HAP-1 (cell line): ENCODE data around the gene GDPD5.

ENCODE experiments used
- DNase-seq, 2 experiments: peaks; one replicate each; pipeline ENCODE4 v3.0.0-alpha.2; 2016 to 2020; ENCODE audit warnings: low spot score in 2 of 2
- H3K27me3 ChIP-seq: fragments of 250-450 bp; sonication (Bioruptor Pico); 2 replicates; pipeline ENCODE4 v1.5.1; 2020; ENCODE audit warnings: low read depth, mild to moderate bottlenecking, moderate library complexity
- H3K36me3 ChIP-seq: fragments of 250-450 bp; sonication (Bioruptor Pico); replicated peaks from 2 replicates; pipeline ENCODE4 v1.5.1; 2020; ENCODE audit warnings: mild to moderate bottlenecking
- H3K4me1 ChIP-seq: fragments of 250-450 bp; sonication (Bioruptor Pico); 2 replicates; pipeline ENCODE4 v1.5.1; 2020; ENCODE audit warnings: mild to moderate bottlenecking
- H3K4me3 ChIP-seq: fragments of 250-450 bp; sonication (Bioruptor Pico); 2 replicates; pipeline ENCODE4 v1.5.1; 2020; ENCODE audit warnings: mild to moderate bottlenecking, moderate library complexity
- H3K9me3 ChIP-seq: fragments of 250-450 bp; sonication (Bioruptor Pico); 2 replicates; pipeline ENCODE4 v1.5.1; 2020; ENCODE audit warnings: mild to moderate bottlenecking, moderate library complexity
- in situ Hi-C: fragments of 300-500 bp; cut with MboI; formaldehyde crosslinking; loops from 3 replicates; pipeline ENCODE4 v1.14.3; 2020; ENCODE audit warnings: low sequenced_read_pairs, inconsistent platforms, mixed read lengths

Gene GDPD5

GRCh38 chr11:75535071-75535470 lies 9.3 kb upstream of the GDPD5 start:
- in situ Hi-C loops = loop anchor here (5.0 to 10.0 kb wide), 2 partner anchors 88 to 260 kb away; no protein-coding TSS in a partner anchor
- Histone ChIP-seq H3K4me3 (no peak overlapping the region), H3K27me3 (no peaks in the 10 kb centered on the region), H3K4me1 (peaks cover 13% of the 10 kb centered on the region), H3K9me3 (no peaks in the 10 kb centered on the region), H3K36me3 (no peaks in the 10 kb centered on the region)
- DNase-seq = no peak

- peak; percentile 32 to 42 for DNase-seq
- no peaks in the 10 kb centered on the region for H3K9me3 ChIP-seq
- no peaks in the 10 kb centered on the region for H3K36me3 ChIP-seq
- H3K27me3 ChIP-seq = no peaks in the 10 kb centered on the region
- H3K4me3 ChIP-seq = no peak overlapping the region
- in situ Hi-C loops = loop anchor here (5.0 to 10.0 kb wide), 2 partner anchors 87 to 260 kb away; no protein-coding TSS in a partner anchor
- peaks cover 13% of the 10 kb centered on the region for H3K4me1 ChIP-seq
Measured at GRCh38 chr11:75534259-75535069, 8.7 kb upstream of the GDPD5 start.

- no peaks in the 10 kb centered on the region for H3K36me3 ChIP-seq
- H3K4me1 ChIP-seq = peaks cover 13% of the 10 kb centered on the region
- in situ Hi-C loops = loop anchor here (10.0 kb wide), 1 partner anchor 259 kb away; no protein-coding TSS in a partner anchor
- DNase-seq = no peak
- no peak overlapping the region for H3K4me3 ChIP-seq
- no peaks in the 10 kb centered on the region for H3K9me3 ChIP-seq
- no peaks in the 10 kb centered on the region for H3K27me3 ChIP-seq
Measured at GRCh38 chr11:75533896-75534258, 8.1 kb upstream of the GDPD5 start.

- no peaks in the 10 kb centered on the region for H3K9me3 ChIP-seq
- in situ Hi-C loops = loop anchor here (10.0 kb wide), 1 partner anchor 258 kb away; no protein-coding TSS in a partner anchor
- peak; percentile 86 to 89 for DNase-seq
- H3K36me3 ChIP-seq = no peaks in the 10 kb centered on the region
- no peak overlapping the region for H3K4me3 ChIP-seq
- H3K27me3 ChIP-seq = no peaks in the 10 kb centered on the region
- peaks cover 13% of the 10 kb centered on the region for H3K4me1 ChIP-seq
Measured at GRCh38 chr11:75532200-75533048, 6.7 kb upstream of the GDPD5 start.

GRCh38 chr11:75531325-75531724 lies 5.6 kb upstream of the GDPD5 start:
- peaks cover 13% of the 10 kb centered on the region for H3K4me1 ChIP-seq
- DNase-seq = no peak
- in situ Hi-C loops = loop anchor here (10.0 kb wide), 1 partner anchor 257 kb away; no protein-coding TSS in a partner anchor

GRCh38 chr11:75530577-75530976 lies 4.8 kb upstream of the GDPD5 start:
- in situ Hi-C loops = loop anchor here (10.0 kb wide), 1 partner anchor 256 kb away; no protein-coding TSS in a partner anchor
- Histone ChIP-seq H3K36me3 (no peaks in the 10 kb centered on the region), H3K9me3 (no peaks in the 10 kb centered on the region), H3K4me1 (peaks cover 13% of the 10 kb centered on the region), H3K27me3 (no peaks in the 10 kb centered on the region), H3K4me3 (no peak overlapping the region)
- DNase-seq = no peak

More at GRCh38 chr11:75531325-75531724, 5.6 kb upstream of the GDPD5 start:
- Histone ChIP-seq H3K9me3 (no peaks in the 10 kb centered on the region), H3K4me3 (no peak overlapping the region), H3K36me3 (no peaks in the 10 kb centered on the region), H3K27me3 (no peaks in the 10 kb centered on the region)

GRCh38 chr11:75527938-75528735 lies 2.4 kb upstream of the GDPD5 start:
- no peak for DNase-seq
- Histone ChIP-seq H3K4me3 (no peak overlapping the region), H3K27me3 (no peaks in the 10 kb centered on the region), H3K4me1 (peaks cover 7% of the 10 kb centered on the region; the same call in 1 of the 2 replicates), H3K9me3 (no peaks in the 10 kb centered on the region), H3K36me3 (no peaks in the 10 kb centered on the region)
- in situ Hi-C loops = no loop called here

- Histone ChIP-seq H3K27me3 (no peaks in the 10 kb centered on the region), H3K4me1 (peaks cover 7% of the 10 kb centered on the region; the same call in 1 of the 2 replicates), H3K9me3 (no peaks in the 10 kb centered on the region), H3K4me3 (no peak overlapping the region), H3K36me3 (no peaks in the 10 kb centered on the region)
- in situ Hi-C loops = no loop called here
- DNase-seq = no peak
Measured at GRCh38 chr11:75527130-75527529, 1.4 kb upstream of the GDPD5 start.

- Histone ChIP-seq H3K4me3 (peak overlapping the region; percentile 67), H3K27me3 (no peaks in the 10 kb centered on the region), H3K4me1 (peaks cover 7% of the 10 kb centered on the region; the same call in 1 of the 2 replicates), H3K9me3 (no peaks in the 10 kb centered on the region), H3K36me3 (no peaks in the 10 kb centered on the region)
- in situ Hi-C loops = no loop called here
- no peak for DNase-seq
Measured at GRCh38 chr11:75526192-75526541, 426 bp upstream of the GDPD5 start.

- no peaks in the 10 kb centered on the region for H3K27me3 ChIP-seq
- H3K4me3 ChIP-seq = peak overlapping the region; percentile 67
- no peaks in the 10 kb centered on the region for H3K36me3 ChIP-seq
- H3K4me1 ChIP-seq = peaks cover 7% of the 10 kb centered on the region; the same call in 1 of the 2 replicates
- in situ Hi-C loops = no loop called here
- peak; percentile 46 to 79 for DNase-seq
- H3K9me3 ChIP-seq = no peaks in the 10 kb centered on the region
Measured at GRCh38 chr11:75524665-75525432, 892 bp downstream of the GDPD5 start.

- in situ Hi-C loops = no loop called here
- H3K4me1 ChIP-seq = peaks cover 7% of the 10 kb centered on the region; the same call in 1 of the 2 replicates
- H3K4me3 ChIP-seq = peak overlapping the region; percentile 67
- H3K27me3 ChIP-seq = no peaks in the 10 kb centered on the region
- H3K36me3 ChIP-seq = no peaks in the 10 kb centered on the region
- no peaks in the 10 kb centered on the region for H3K9me3 ChIP-seq
- no peak for DNase-seq
Measured at GRCh38 chr11:75523811-75524664, 1.7 kb downstream of the GDPD5 start.

- no peaks in the 10 kb centered on the region for H3K36me3 ChIP-seq
- in situ Hi-C loops = no loop called here
- peaks cover 7% of the 10 kb centered on the region; the same call in 1 of the 2 replicates for H3K4me1 ChIP-seq
- no peaks in the 10 kb centered on the region for H3K27me3 ChIP-seq
- no peak overlapping the region for H3K4me3 ChIP-seq
- no peaks in the 10 kb centered on the region for H3K9me3 ChIP-seq
- no peak for DNase-seq
Measured at GRCh38 chr11:75523189-75523588, 2.6 kb downstream of the GDPD5 start.
